ENCODE data around the gene PITX2.

- TF ChIP-seq CTCF (IDR thresholded peaks at IDR 0.05) (no peak), POLR2A (IDR thresholded peaks at IDR 0.05; ENCODE audit: low read length) (no peak), E2F6 (IDR thresholded peaks at IDR 0.05; ENCODE audit: borderline replicate concordance, low read depth) (no peak), USF2 (IDR thresholded peaks at IDR 0.05) (no peak)
Measured at GRCh38 chr4:110625576-110626257, 2.8 kb upstream of the PITX2 start.

Data from A549 (cell line).